GM19455 (cell line): ENCODE measurements around the gene SEC62.

Source experiments
- ATAC-seq: cut with Tn5 transposase; IDR thresholded peaks from one replicate; pipeline ENCODE4 v1.9.1; 2021; ENCODE audit not compliant: unreplicated experiment

SEC62 gene

GRCh38 chr3:169966951-169967915 lies 626 bp downstream of the SEC62 start:
- peak; percentile 36 for ATAC-seq

DNA sequence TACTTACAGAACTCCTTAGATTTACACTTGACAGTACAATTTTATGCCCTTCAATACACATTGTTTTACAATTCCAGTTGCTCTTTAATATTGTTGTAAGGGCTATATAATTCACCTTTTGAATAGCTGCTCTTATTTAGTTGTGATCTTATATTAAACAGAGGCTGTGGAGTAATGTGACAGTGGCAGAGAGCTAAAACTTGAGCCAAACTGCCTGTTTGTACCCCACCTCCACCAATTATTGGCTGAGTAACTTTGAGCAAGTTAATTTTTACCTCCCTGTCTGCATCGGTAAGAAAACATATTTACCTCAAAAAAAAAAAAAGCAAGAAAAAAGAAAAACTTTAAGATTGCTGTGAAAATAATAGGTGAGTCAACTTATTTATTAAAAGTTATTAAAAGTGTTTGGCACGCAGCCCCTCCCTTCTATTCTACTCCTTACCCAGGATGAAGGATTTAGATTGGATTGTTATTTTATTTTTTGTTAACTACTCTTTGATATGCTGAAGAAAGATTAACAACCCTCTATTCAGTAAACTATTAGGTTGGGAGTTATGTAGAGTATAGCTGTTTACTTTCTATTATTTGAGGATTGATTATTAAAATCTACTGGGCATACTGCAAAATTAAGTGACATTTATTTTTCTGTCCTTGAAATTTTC lies 1.7 kb downstream of the SEC62 start:
- no peak for ATAC-seq

- no peak for ATAC-seq
Observed at GRCh38 chr3:169969174-169970095, 2.8 kb downstream of the SEC62 start.

GRCh38 chr3:169970847-169971246 lies 4.2 kb downstream of the SEC62 start:
- ATAC-seq, result no peak

GRCh38 chr3:169971522-169971921 lies 4.9 kb downstream of the SEC62 start:
- no peak for ATAC-seq

DNA sequence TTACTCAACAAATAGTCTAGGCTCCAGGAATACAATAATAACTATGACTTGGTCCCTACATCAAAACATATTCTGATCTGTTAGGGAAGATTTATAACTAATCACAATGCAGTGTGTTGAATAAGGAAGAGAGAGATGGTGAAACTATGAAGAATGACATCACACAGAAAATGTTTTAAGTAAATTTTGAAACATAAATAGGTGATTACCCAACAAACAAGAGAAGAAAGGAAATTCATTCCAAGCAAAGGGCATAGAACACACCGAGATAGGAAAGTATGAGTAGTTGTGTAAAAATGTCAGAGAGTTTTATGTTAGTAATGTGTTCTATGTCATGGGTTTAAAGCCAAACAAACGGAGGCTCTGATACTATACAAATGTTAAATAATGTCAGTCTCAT lies 13.4 kb downstream of the SEC62 start:
- ATAC-seq, result no peak

DNA sequence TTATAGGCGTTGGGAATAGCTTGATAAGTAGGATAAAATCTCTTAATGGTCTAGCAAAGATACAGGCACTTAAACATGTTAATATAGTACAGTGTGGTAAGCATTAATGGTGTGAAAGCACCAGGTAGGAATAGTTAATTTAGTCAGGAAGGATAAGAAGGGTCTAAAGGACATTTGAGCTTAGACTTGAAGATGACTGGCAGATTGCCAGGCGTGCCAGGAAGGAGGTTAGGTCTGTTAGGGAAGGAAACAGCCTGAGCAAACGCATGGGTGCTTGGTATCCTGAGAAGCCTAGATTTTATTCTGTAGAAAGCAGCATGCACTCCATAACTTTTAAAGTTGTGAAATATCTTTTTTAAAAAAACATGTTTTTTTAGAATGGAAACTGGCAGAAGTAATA lies 17.7 kb downstream of the SEC62 start:
- no peak for ATAC-seq

DNA sequence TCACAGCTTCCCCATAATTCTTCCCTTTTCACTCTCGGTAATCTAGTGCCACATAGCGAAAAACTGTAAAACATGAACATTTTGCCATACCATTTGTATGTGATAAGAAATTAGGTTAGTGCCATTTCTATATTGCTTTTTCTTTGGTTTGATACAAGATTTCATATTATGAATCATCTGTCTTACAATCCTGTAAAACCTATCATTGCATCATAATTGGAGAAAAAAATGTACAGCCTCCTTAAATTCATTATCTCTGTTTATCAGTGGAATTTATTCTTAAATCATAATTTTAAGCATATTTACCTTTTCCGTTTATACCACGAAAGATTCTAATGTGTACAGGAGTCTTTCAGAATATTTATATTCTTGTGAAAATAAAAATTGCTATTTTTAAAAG lies 23.8 kb downstream of the SEC62 start:
- ATAC-seq, result no peak

DNA sequence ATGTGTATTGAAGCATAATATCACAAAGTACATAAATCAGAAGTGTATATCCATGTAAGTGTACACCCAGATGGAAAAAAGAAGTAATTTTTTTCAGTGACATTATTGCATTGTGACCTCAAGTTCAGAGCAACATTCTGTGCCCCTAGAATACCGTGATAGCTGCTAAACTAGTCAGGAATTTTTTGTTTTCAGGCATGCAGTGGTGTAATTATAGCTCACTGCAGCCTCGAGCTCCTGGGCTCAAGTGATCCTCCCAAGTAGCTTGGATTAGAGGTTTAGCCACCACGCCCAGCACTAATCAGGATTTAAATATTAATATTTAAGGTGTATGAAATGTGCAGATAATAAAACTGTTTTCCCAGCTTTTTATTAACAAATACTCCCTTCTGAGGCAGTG lies 25.5 kb downstream of the SEC62 start:
- ATAC-seq, result no peak

GRCh38 chr3:169992781-169993180 lies 26.2 kb downstream of the SEC62 start:
- no peak for ATAC-seq

DNA sequence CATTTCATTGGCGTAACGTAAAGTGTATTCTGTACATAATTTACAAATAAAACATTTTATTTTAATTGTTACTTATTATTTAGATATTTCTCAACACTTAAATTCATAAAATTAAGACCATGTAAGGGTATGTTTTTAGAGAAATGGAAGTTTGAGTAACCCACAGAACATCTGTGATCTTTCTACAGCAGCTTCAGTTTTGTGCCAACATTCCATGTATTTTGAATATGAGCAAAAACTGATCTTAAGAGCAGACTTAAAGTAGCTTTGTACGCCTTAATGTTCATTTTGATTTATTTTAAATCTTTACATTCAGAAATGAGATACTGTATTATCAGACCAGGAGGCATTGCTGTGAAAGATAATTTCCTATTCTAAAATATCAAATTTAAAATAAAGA lies 27.2 kb downstream of the SEC62 start:
- ATAC-seq, result no peak

DNA sequence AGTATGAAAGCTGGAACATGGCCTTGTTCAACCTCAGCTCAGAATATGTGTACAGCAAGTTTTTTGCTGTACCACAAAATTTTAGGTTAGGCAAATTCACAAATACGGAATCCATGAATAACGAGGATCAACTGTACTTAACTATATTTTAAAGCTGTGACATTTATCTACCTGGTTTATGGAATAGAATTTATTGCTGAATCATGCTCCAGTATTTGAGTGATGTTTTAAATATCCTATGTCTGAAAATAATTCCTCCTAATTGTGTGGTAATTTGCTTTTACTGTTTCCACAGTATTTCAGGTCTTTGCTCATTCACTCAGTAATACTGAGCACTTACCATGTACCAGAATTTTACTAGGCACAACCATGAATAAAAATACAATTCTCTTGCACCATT lies 29.5 kb downstream of the SEC62 start:
- no peak for ATAC-seq

DNA sequence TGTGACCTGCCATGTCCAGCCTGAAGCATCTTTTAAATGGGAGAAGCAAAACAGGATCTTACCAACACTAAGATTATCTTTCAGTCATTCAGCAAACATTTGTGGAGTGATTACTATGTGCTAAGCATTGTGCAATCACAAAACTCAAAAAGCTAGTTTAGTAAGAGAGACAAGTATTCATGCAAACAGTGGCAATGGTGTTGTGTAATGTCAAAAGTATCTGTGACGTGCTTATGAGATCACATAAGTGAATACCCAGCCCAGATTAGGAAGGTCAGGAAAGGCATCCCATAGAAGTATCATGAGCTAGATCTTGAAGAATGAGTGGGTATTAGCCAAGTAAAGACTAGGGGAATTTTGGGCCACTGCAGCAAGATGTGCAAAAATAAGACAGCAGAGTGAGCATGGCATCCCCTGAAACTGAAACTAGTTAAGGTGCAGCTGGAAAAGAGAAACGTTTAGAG lies 32.1 kb downstream of the SEC62 start:
- ATAC-seq, result peak; percentile 20

DNA sequence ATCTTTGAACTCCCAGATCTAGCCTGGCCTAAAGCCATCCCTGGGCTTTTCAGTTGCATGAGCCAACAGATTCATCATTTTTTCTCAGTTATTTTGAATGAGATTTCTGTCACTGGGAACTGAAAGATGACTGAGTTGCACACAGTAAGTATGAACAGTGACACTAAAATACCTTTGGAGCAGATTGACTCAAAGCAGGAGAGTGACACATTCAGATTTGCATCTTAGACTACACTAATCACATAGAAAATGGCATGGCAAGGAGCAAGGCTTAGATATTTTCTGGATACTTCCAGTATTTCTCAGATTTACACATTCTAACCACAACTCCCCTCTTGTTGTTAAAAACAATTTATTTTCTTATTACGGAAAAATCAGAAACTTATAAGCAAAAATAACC lies 32.8 kb downstream of the SEC62 start:
- ATAC-seq, result peak; percentile 86

GRCh38 chr3:170000051-170000450 lies 33.4 kb downstream of the SEC62 start:
- ATAC-seq, result no peak

DNA sequence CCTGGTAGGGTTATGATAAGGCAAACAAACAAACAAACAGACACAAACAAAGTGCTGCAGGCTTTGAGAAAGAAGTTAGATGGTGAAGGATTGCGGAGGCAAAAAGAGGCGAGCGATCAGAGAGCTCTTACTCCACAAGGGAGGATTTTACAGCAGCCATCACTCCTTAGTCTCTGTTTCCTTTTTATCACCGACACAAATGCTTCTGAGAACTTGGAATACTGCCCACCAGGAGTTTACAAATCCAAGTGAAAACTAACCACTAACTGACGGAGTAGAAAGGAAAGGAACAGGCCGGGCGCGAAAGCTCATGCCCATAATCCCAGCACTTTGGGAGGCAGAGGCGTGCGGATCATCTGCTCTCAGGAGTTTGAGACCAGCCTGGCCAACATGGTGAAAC lies 35.6 kb downstream of the SEC62 start:
- ATAC-seq, result no peak

DNA sequence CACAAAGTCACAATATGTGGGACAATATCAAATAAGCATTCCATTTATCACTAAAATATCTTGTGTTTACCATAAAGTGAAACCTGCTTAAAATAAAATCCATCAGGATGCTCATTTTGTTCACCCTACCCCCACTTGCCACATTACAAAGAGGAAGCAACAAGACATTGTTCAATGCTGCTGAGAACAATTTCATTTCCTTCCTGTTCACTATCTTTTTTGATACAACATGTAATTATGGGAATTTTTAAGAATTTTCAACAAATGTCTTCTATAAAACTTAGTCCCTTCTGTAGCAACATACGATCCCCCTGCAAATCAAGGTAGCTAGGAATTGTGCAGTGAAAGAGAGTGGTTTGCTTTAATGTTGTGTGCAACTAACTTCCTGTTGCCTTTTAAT lies 36.3 kb downstream of the SEC62 start:
- no peak for ATAC-seq

DNA sequence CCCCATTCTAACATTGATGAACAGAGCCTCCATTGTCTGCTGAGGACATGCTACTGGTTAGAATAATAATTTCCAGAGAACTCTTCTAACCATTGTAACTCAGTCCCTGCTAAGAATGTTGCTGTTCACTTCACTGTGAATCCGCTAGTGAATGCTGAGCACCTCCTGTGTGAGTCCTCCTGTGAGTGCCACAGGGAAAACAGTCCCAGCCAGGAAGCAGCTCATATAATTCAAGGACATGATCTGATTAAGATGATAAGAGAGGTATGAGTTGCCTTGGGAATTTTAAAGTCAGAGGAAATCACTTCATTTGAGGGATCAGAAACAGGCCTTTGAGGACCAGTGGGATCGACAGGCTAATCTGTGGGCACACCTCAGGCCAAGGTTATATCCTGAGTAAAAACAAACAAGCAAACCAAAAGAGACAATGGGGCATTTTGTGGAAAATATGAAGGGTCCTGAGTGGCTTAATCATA lies 37.3 kb downstream of the SEC62 start:
- ATAC-seq, result no peak

- ATAC-seq, result peak; percentile 90
Observed at GRCh38 chr3:170007031-170007663, 40.5 kb downstream of the SEC62 start.

- ATAC-seq, result no peak
Observed at GRCh38 chr3:170010498-170010897, 43.9 kb downstream of the SEC62 start.
